HG03097 (cell line): ENCODE measurements around the gene ARHGEF37.
"Not testable (repeated sequence)": the region's sequence is repeated elsewhere in the genome, so short reads cannot be mapped to it uniquely, and the experiment has no call there.

Experiments
- ATAC-seq: cut with Tn5 transposase; IDR thresholded peaks from one replicate; pipeline ENCODE4 v1.9.1; 2021; ENCODE audit not compliant: unreplicated experiment, low FRiP score

Gene ARHGEF37

GRCh38 chr5:149645236-149645635, 63.9 kb downstream of the ARHGEF37 start:
- ATAC-seq, result no peak

- no peak for ATAC-seq
Observed at GRCh38 chr5:149645725-149646124, 64.4 kb downstream of the ARHGEF37 start.

GRCh38 chr5:149646564-149646963, 65.3 kb downstream of the ARHGEF37 start:
- ATAC-seq, result no peak

DNA sequence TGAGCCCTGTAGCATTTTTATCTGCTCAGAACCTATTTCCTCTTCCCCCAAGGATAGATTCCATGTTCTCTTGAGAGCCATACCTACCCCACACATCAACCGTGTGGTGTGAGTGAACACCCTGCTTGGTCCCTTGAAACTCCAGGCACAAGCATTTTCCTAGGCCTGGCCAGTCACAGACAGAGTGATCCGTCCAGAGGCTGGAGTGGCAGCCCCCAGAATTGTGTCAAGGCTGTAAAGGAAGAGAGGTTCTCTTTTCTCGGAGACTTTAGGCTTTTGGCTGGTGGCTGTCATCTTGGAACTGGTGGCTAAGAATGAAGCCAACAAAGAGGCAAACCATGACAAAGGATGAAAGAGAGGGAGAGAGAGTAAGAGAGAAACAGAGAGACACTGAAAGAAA, 66.0 kb downstream of the ARHGEF37 start:
- no peak for ATAC-seq

- ATAC-seq, result not testable (repeated sequence)
Observed at GRCh38 chr5:149648464-149649393, 67.4 kb downstream of the ARHGEF37 start.

DNA sequence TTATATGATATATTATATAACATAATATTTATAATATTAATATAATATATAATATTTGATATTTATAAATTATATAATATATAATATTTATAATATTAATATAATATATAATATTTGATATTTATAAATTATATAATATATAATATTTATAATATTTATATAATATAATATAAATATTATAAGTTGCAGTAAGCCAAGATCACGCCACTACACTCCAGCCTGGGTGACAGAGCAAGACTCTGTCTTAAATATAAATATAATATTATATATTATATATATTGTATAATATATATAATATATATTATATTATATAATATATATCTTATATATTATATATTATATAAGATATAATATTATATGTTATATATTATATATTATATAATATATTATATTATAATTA, 68.4 kb downstream of the ARHGEF37 start:
- ATAC-seq, result not testable (repeated sequence)

GRCh38 chr5:149651686-149652085, 70.4 kb downstream of the ARHGEF37 start:
- no peak for ATAC-seq

DNA sequence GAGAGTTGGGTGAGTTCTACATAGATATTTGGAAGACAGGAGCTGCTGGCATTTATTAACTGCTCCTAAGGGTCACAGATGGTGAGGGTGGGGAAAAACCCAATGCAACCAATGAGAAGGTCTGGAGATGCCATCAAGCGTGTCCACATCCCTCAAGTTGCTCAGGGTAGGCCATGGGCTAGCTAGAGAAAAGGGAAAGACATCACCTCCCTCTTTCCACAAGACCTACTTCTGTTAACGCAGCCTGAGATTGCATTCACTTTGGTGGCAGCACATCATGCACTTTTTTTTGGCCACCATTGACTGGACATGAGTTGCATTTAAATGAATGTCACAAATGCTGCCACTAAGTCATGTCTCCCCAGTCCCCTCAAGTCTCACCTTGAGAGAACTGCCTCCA, 71.4 kb downstream of the ARHGEF37 start:
- no peak for ATAC-seq

DNA sequence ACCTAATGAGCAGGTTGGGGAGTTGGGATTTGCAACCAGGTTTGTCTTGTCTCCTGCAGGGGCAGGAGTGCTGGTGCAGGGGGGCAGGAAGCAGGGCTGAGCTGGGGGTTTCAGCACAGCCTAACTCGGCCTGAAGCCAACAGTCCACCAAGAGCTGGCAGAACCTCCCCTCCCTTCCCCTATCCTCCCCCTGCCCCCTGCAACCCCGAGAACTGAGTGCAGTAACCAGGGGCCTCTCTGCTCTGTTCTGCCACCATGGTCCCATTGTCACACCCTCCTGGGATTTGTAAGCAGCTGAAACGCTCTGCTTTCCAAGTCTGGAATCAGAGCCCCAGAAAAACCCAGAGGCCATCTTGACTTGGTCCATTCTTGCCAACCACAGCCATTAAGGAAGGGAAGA, 72.9 kb downstream of the ARHGEF37 start:
- ATAC-seq, result no peak

GRCh38 chr5:149654883-149655505, 73.7 kb downstream of the ARHGEF37 start:
- no peak for ATAC-seq

DNA sequence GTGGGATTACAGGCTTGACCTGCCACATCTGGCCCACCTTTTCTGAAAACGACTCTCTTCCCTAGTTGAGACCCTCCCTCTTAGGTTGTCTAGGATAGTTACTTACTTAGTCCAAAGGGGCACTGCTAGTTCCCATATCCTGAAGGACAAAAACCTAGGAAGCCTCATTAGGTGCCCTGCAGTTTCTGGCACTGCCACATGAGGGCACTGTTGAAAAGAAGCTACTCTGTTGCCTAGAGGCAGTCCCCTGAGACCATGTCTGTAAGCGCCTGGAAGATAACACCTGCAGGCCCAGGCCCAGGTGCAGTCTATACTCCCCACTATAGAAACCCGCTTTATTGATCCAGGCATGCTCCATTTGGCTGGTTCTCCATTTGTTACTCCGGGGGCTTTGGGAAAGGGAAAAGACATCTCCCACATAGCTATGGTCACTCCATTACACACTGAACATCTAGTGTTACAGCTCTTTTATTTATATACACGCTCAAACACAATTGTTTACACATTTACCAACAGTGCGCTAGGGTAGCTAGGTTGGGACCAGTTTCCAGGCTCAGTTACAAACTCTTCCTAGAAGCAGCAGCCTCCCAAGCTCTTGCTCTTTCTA, 75.4 kb downstream of the ARHGEF37 start:
- ATAC-seq, result no peak

GRCh38 chr5:149657324-149657723, 76.0 kb downstream of the ARHGEF37 start:
- ATAC-seq, result no peak

DNA sequence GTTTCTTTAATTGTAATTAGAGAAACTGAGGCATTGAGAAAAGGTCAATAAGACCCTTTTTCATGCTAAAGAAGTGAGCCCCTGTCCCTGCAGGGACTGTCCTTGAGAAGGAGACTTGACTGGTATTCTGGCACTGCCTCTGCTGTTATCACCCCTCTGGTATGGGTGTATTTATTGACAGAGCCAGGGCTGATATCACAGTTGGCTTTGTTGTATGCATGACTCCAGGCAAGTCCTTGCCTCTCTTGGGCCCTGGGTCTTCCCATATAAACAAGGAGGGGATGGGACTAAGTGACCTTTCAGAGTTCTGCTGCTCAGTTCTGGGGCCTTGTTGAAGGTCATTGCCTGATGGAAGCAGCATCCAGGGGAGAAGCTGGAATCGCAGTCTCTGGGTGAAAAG, 77.0 kb downstream of the ARHGEF37 start:
- no peak for ATAC-seq

- no peak for ATAC-seq
Observed at GRCh38 chr5:149664083-149664482, 82.8 kb downstream of the ARHGEF37 start.

GRCh38 chr5:149664666-149665415, 83.5 kb downstream of the ARHGEF37 start:
- no peak for ATAC-seq

GRCh38 chr5:149665416-149666175, 84.3 kb downstream of the ARHGEF37 start:
- no peak for ATAC-seq

- no peak for ATAC-seq
Observed at GRCh38 chr5:149666212-149666852, 85.0 kb downstream of the ARHGEF37 start.

GRCh38 chr5:149667084-149667828, 86.0 kb downstream of the ARHGEF37 start:
- no peak for ATAC-seq

GRCh38 chr5:149667829-149668330, 86.6 kb downstream of the ARHGEF37 start:
- ATAC-seq, result no peak
